A549 (cell line): ENCODE measurements around the gene IGFBP3.

Experiments
- CTCF ChIP-seq: fragments of >200 bp; sonication (Bioruptor Twin); formaldehyde crosslinking; IDR thresholded peaks from 3 replicates; pipeline ENCODE4 v1.5.1; 2016
- FOSL2 ChIP-seq, 2 experiments: fragments of 450-650 bp in 1 of 2; fragments of >200 bp in 1 of 2; sonication (Bioruptor Twin) in 1 of 2; formaldehyde crosslinking; IDR thresholded peaks; 2 replicates each; pipeline versions ENCODE4 v1.5.0 to v1.6.1; 2016 to 2020; ENCODE audit warnings: mild to moderate bottlenecking in 1 of 2, moderate library complexity in 1 of 2
- JUN ChIP-seq, 2 experiments: fragments of >200 bp; sonication (Bioruptor Twin); formaldehyde crosslinking; IDR thresholded peaks; 2 replicates in 1 of 2; 3 replicates in 1 of 2; pipeline ENCODE4 v1.6.1; 2016 to 2017
- MAZ ChIP-seq: fragments of 150-350 bp; IDR thresholded peaks from 2 replicates; pipeline ENCODE4 v1.6.1; 2014; ENCODE audit warnings: antibody characterized with exemption, low read depth, low read length, borderline replicate concordance
- POLR2A ChIP-seq: IDR thresholded peaks from 2 replicates; pipeline ENCODE4 v1.6.1; 2012; ENCODE audit warnings: mild to moderate bottlenecking, low read length

GRCh38 chr7:45919993-45920459 is 1.0 kb downstream of the IGFBP3 start:
- no peak; the same call in 2 of the 3 replicates for TF ChIP-seq CTCF
- TF ChIP-seq POLR2A = no peak
- no peak for TF ChIP-seq MAZ
- TF ChIP-seq JUN (IDR thresholded peaks at IDR 0.05) = no peak
- no peak for TF ChIP-seq FOSL2 (IDR thresholded peaks at IDR 0.05)
- no peak for TF ChIP-seq FOSL2 (CRISPR knock-in tag; IDR thresholded peaks at IDR 0.05)
